OCI-LY7 (cell line): ENCODE data around the gene C15orf61. TPM values are rescaled to one million over a fixed set of nuclear protein-coding genes. Genes with fewer than 3 reads are reported as not detected.

Experiments used
- total RNA-seq, 2 experiments: library from RNA; depleted of rRNA in 1 of 2; stranded (reverse); fragments of >200 nt in 1 of 2; shearing (Covaris generic) in 1 of 2; gene quantifications; 2 replicates each; pipeline ENCODE4 v1.2.3, GENCODE V29; 2014 to 2022

Gene C15orf61
- total RNA-seq, 2 experiments from 2014 or later, result 9.3 to 13.3 TPM

Other genes with a start within 250 kb of the C15orf61 start
- 9.0 and 10.2 TPM in 2 replicates for gene MAP2K5, start 21.6 kb downstream of the C15orf61 start, total RNA-seq (2014; rRNA removed; shearing (Covaris generic))
- 35.0 and 44.6 TPM in 2 replicates for gene MAP2K5, start 21.6 kb downstream of the C15orf61 start, total RNA-seq (2022)